GM18511 (cell line): ENCODE measurements around the gene ZSWIM7.
"Not testable (repeated sequence)": the region's sequence is repeated elsewhere in the genome, so short reads cannot be mapped to it uniquely, and the experiment has no call there.

Experiments
- ATAC-seq: cut with Tn5 transposase; IDR thresholded peaks from one replicate; pipeline ENCODE4 v1.9.1; 2021; ENCODE audit warnings: mild to moderate bottlenecking, moderate library complexity; ENCODE audit not compliant: unreplicated experiment

Gene ZSWIM7

GRCh38 chr17:15958484-15958854 is 41.0 kb downstream of the ZSWIM7 start:
- ATAC-seq = no peak

GRCh38 chr17:15957608-15958307 is 41.7 kb downstream of the ZSWIM7 start:
- ATAC-seq = no peak

- ATAC-seq = no peak
These were observed 42.3 kb downstream of the ZSWIM7 start for GRCh38 chr17:15957206-15957605.

- no peak for ATAC-seq
These were observed 43.5 kb downstream of the ZSWIM7 start for GRCh38 chr17:15955793-15956541.

GRCh38 chr17:15954222-15954621 is 45.3 kb downstream of the ZSWIM7 start:
- ATAC-seq = no peak

GRCh38 chr17:15952916-15953790 is 46.4 kb downstream of the ZSWIM7 start:
- no peak for ATAC-seq

- ATAC-seq = no peak
These were observed 47.4 kb downstream of the ZSWIM7 start for GRCh38 chr17:15952048-15952532.

- ATAC-seq = no peak
These were observed 48.0 kb downstream of the ZSWIM7 start for GRCh38 chr17:15951368-15952047.

- ATAC-seq = no peak
These were observed 51.3 kb downstream of the ZSWIM7 start for GRCh38 chr17:15947976-15948752.

- no peak for ATAC-seq
These were observed 52.2 kb downstream of the ZSWIM7 start for GRCh38 chr17:15947271-15947670.

GRCh38 chr17:15946611-15947120 is 52.8 kb downstream of the ZSWIM7 start:
- ATAC-seq = no peak

GRCh38 chr17:15945527-15946191 is 53.8 kb downstream of the ZSWIM7 start:
- no peak for ATAC-seq

- peak; percentile 71 for ATAC-seq
These were observed 54.6 kb downstream of the ZSWIM7 start, which contains the start of gene ADORA2B for GRCh38 chr17:15944759-15945526. ADORA2B (plus strand) TSS chr17:15945130; CDS start chr17:15945249, 119 bp downstream.

GRCh38 chr17:15943971-15944758 is 55.3 kb downstream of the ZSWIM7 start:
- no peak for ATAC-seq

GRCh38 chr17:15942207-15942833 is 57.2 kb downstream of the ZSWIM7 start:
- ATAC-seq = no peak

- ATAC-seq = no peak
These were observed 57.7 kb downstream of the ZSWIM7 start for GRCh38 chr17:15941781-15942180.

GRCh38 chr17:15936481-15936880 is 63.0 kb downstream of the ZSWIM7 start:
- not testable (repeated sequence) for ATAC-seq
